IgD-negative memory B cell (primary cell): ENCODE data around the gene CNTNAP2. TPM values are rescaled to one million over a fixed set of nuclear protein-coding genes. Genes with fewer than 3 reads are reported as not detected.
A peak's percentile ranks its signal among the peaks of the same experiment; 100 is the strongest.

Experiments used
- H3K27ac Mint-ChIP-seq, 3 donors: one replicate each; pipeline ENCODE4 v1.8.0; 2020 to 2022; ENCODE audit warnings: mild to moderate bottlenecking in 3 of 3, mixed read lengths in 3 of 3, moderate library complexity in 1 of 3
- H3K27me3 Mint-ChIP-seq: one replicate; pipeline ENCODE4 v1.8.0; 2021; ENCODE audit warnings: mixed read lengths
- H3K36me3 Mint-ChIP-seq: one replicate; pipeline ENCODE4 v1.8.0; 2020; ENCODE audit warnings: mild to moderate bottlenecking, mixed read lengths
- H3K4me1 Mint-ChIP-seq, 3 donors: one replicate each; pipeline ENCODE4 v1.8.0; 2020 to 2022; ENCODE audit warnings: mixed read lengths in 3 of 3, mild to moderate bottlenecking in 1 of 3
- H3K4me3 Mint-ChIP-seq, 4 donors: one replicate each; pipeline ENCODE4 v1.8.0; 2020 to 2022; ENCODE audit warnings: mild to moderate bottlenecking in 4 of 4, mixed read lengths in 4 of 4, moderate library complexity in 3 of 4
- H3K9me3 Mint-ChIP-seq, 3 donors: one replicate each; pipeline ENCODE4 v1.8.0; 2020 to 2021; ENCODE audit warnings: mixed read lengths in 3 of 3, mild to moderate bottlenecking in 1 of 3
- polyA plus RNA-seq: library from polyadenylated mRNA; unstranded; fragments of 300-500 nt; fragmentation: Illumina TruSeq; gene quantifications from one replicate; pipeline ENCODE4 v1.2.3, GENCODE V29; 2021

Gene CNTNAP2
- polyA plus RNA-seq, 1 donor from 2014 or later = 47.3 TPM

DNA sequence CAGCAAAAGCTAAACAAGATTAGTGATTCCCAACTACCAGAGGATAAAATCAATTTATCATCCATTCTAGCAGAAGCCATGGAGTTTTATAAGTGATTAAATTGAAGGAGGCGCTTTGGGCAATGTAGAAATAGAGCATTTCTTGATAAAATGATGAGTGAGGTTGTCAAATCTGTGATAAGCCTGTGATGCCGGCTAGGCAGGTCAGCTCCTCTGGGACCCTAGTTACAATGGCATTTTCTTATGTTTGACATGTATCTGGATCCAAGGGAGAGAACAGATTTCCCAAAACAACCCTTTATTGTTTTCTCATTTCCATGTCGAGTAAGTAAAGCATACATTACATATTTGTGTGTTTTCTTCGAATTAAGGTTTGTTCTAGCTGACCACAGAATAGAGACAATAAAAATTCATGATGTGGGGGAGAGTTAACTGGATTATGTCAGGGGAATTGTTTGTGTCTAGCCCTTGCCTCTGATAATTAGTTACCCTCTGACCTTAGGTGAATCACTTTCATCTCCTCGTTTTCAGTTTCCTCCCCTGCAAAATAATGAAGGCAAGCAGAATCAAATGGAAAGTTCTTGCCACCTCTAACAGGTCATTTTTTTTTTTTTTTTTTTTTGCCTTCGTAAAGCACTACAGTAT is 378.5 kb downstream of the CNTNAP2 start:
- H3K36me3 Mint-ChIP-seq = no peaks in the 10 kb centered on the region
- no peaks in the 10 kb centered on the region for H3K27me3 Mint-ChIP-seq
- H3K9me3 Mint-ChIP-seq = peaks cover 0 to 20% (median 0%) of the 10 kb centered on the region in 3 donors
- H3K27ac Mint-ChIP-seq = no peak overlapping the region
- H3K4me3 Mint-ChIP-seq = no peak overlapping the region
- H3K4me1 Mint-ChIP-seq = no peaks in the 10 kb centered on the region

GRCh38 chr7:146496657-146497056 is 380.1 kb downstream of the CNTNAP2 start:
- Mint-ChIP-seq H3K36me3 (no peaks in the 10 kb centered on the region), H3K27ac (no peak overlapping the region), H3K4me3 (peak overlapping the region in 1 of 4 donors; percentile 6), H3K4me1 (no peaks in the 10 kb centered on the region), H3K9me3 (peaks cover 0 to 20% (median 4%) of the 10 kb centered on the region in 3 donors), H3K27me3 (no peaks in the 10 kb centered on the region)

GRCh38 chr7:146499970-146500369 is 383.4 kb downstream of the CNTNAP2 start:
- H3K27ac Mint-ChIP-seq = no peak overlapping the region
- H3K4me3 Mint-ChIP-seq = no peak overlapping the region
- H3K27me3 Mint-ChIP-seq = no peaks in the 10 kb centered on the region
- peaks cover 2 to 12% (median 4%) of the 10 kb centered on the region in 3 donors for H3K9me3 Mint-ChIP-seq
- H3K36me3 Mint-ChIP-seq = no peaks in the 10 kb centered on the region
- no peaks in the 10 kb centered on the region for H3K4me1 Mint-ChIP-seq

GRCh38 chr7:146503844-146504243 is 387.2 kb downstream of the CNTNAP2 start:
- H3K4me1 Mint-ChIP-seq = no peaks in the 10 kb centered on the region
- H3K27ac Mint-ChIP-seq = peak overlapping the region in 1 of 3 donors; percentile 18
- H3K4me3 Mint-ChIP-seq = no peak overlapping the region
- H3K36me3 Mint-ChIP-seq = no peaks in the 10 kb centered on the region
- H3K9me3 Mint-ChIP-seq = peaks cover 5 to 8% (median 6%) of the 10 kb centered on the region in 3 donors
- H3K27me3 Mint-ChIP-seq = no peaks in the 10 kb centered on the region

GRCh38 chr7:146510088-146510680 is 393.6 kb downstream of the CNTNAP2 start:
- no peak overlapping the region for H3K27ac Mint-ChIP-seq
- H3K27me3 Mint-ChIP-seq = no peaks in the 10 kb centered on the region
- peaks cover 8 to 26% (median 15%) of the 10 kb centered on the region in 3 donors for H3K9me3 Mint-ChIP-seq
- no peak overlapping the region for H3K4me3 Mint-ChIP-seq
- H3K4me1 Mint-ChIP-seq = no peaks in the 10 kb centered on the region
- no peaks in the 10 kb centered on the region for H3K36me3 Mint-ChIP-seq

GRCh38 chr7:146514304-146514703 is 397.7 kb downstream of the CNTNAP2 start:
- H3K36me3 Mint-ChIP-seq = no peaks in the 10 kb centered on the region
- no peak overlapping the region for H3K27ac Mint-ChIP-seq
- no peak overlapping the region for H3K4me3 Mint-ChIP-seq
- no peaks in the 10 kb centered on the region for H3K4me1 Mint-ChIP-seq
- H3K9me3 Mint-ChIP-seq = peaks cover 4 to 30% (median 12%) of the 10 kb centered on the region in 3 donors
- no peaks in the 10 kb centered on the region for H3K27me3 Mint-ChIP-seq

- Mint-ChIP-seq H3K4me1 (no peaks in the 10 kb centered on the region), H3K27ac (no peak overlapping the region), H3K36me3 (peaks cover 5% of the 10 kb centered on the region), H3K4me3 (no peak overlapping the region), H3K9me3 (peaks cover 0 to 10% (median 2%) of the 10 kb centered on the region in 3 donors), H3K27me3 (no peaks in the 10 kb centered on the region)
Measured at GRCh38 chr7:146528581-146528980, 412.0 kb downstream of the CNTNAP2 start.

GRCh38 chr7:146539836-146540235 is 423.2 kb downstream of the CNTNAP2 start:
- Mint-ChIP-seq H3K4me3 (no peak overlapping the region), H3K27ac (no peak overlapping the region), H3K27me3 (no peaks in the 10 kb centered on the region), H3K36me3 (no peaks in the 10 kb centered on the region), H3K4me1 (no peaks in the 10 kb centered on the region), H3K9me3 (peaks cover 2 to 9% (median 8%) of the 10 kb centered on the region in 3 donors)

GRCh38 chr7:146542101-146542500 is 425.5 kb downstream of the CNTNAP2 start:
- Mint-ChIP-seq H3K9me3 (peaks cover 4 to 15% (median 7%) of the 10 kb centered on the region in 3 donors), H3K4me3 (no peak overlapping the region), H3K36me3 (no peaks in the 10 kb centered on the region), H3K4me1 (no peaks in the 10 kb centered on the region), H3K27ac (no peak overlapping the region), H3K27me3 (no peaks in the 10 kb centered on the region)

GRCh38 chr7:146544748-146545147 is 428.1 kb downstream of the CNTNAP2 start:
- Mint-ChIP-seq H3K27ac (no peak overlapping the region), H3K4me3 (no peak overlapping the region), H3K4me1 (no peaks in the 10 kb centered on the region), H3K27me3 (no peaks in the 10 kb centered on the region), H3K36me3 (no peaks in the 10 kb centered on the region), H3K9me3 (peaks cover 7 to 24% (median 8%) of the 10 kb centered on the region in 3 donors)

DNA sequence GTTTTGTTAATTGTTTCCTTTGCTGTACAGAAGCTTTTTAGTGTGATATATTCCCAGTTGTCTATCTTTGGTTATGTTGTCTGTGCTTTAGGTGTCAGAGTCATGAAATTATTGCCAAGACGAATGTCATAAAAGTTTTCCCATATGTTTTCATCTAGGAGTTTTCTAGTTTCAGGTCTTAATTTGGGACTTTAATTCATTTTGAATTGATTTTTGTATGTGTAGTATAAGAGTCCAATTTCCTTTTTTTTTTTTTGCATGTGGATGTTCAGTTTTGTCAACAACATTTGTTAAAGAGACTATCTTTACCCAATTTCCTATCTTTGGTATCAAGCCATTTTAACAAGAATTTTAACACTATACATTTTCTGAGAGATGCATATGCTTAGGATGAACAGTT is 432.2 kb downstream of the CNTNAP2 start:
- Mint-ChIP-seq H3K4me3 (no peak overlapping the region), H3K9me3 (peaks cover 11 to 36% (median 12%) of the 10 kb centered on the region in 3 donors), H3K4me1 (no peaks in the 10 kb centered on the region)

GRCh38 chr7:146554556-146554955 is 438.0 kb downstream of the CNTNAP2 start:
- H3K36me3 Mint-ChIP-seq = no peaks in the 10 kb centered on the region
- H3K4me3 Mint-ChIP-seq = no peak overlapping the region
- H3K4me1 Mint-ChIP-seq = no peaks in the 10 kb centered on the region
- H3K27me3 Mint-ChIP-seq = no peaks in the 10 kb centered on the region
- H3K27ac Mint-ChIP-seq = no peak overlapping the region
- H3K9me3 Mint-ChIP-seq = peaks cover 6 to 25% (median 11%) of the 10 kb centered on the region in 3 donors

More for the DNA sequence above, 432.2 kb downstream of the CNTNAP2 start:
- Mint-ChIP-seq H3K36me3 (no peaks in the 10 kb centered on the region), H3K27me3 (no peaks in the 10 kb centered on the region), H3K27ac (no peak overlapping the region)

DNA sequence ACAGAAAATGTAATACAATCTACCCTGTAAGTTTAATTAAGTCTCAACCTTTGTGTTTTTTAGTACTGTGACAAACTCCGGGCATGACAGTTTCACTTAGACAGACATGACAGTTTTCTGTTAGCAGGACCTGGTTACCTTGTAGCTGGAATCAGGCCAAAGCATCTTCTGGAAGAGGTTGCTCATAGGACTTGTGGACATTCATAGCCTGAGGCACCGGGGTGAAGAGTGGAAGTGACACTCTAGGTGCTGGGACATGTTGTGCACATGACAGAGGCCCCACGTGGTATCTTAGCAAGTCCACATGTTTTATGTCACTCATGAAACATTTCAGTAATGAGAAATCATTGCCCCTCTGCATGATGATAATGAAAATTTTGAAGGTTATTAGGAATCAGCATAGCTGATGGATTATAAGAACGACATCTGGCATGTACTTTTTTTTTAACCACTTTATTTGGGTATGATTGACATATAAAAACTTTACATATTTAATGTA is 441.4 kb downstream of the CNTNAP2 start:
- Mint-ChIP-seq H3K27ac (no peak overlapping the region), H3K36me3 (no peaks in the 10 kb centered on the region), H3K27me3 (no peaks in the 10 kb centered on the region), H3K4me3 (no peak overlapping the region), H3K4me1 (no peaks in the 10 kb centered on the region), H3K9me3 (peaks cover 0 to 11% (median 4%) of the 10 kb centered on the region in 3 donors)

GRCh38 chr7:146565872-146566271 is 449.3 kb downstream of the CNTNAP2 start:
- Mint-ChIP-seq H3K36me3 (no peaks in the 10 kb centered on the region), H3K27ac (no peak overlapping the region), H3K4me1 (no peaks in the 10 kb centered on the region), H3K27me3 (no peaks in the 10 kb centered on the region), H3K9me3 (peaks cover 0 to 3% (median 2%) of the 10 kb centered on the region in 3 donors), H3K4me3 (no peak overlapping the region)

DNA sequence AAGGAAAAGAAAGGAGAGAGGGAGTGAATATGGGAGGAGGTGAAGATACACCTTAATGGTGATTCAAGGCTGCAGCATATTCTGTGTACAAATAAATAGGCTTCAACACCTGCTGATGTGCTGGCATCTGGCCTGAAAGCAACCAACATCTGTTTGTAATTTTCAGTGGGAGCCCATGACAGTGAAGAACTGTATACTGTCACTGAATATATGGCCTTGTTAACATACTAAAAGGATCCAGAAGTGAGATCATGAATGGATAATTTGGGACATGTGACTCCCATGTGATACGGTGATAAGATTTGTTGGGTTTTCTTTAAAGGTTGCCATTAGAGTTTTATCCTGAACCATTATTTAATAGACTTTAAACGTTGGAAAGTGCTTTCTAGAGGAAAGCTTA is 459.3 kb downstream of the CNTNAP2 start:
- Mint-ChIP-seq H3K4me3 (no peak overlapping the region), H3K4me1 (peaks cover 0 to 4% (median 0%) of the 10 kb centered on the region in 3 donors), H3K27ac (no peak overlapping the region), H3K27me3 (no peaks in the 10 kb centered on the region), H3K36me3 (peaks cover 2% of the 10 kb centered on the region), H3K9me3 (peaks cover 0 to 6% (median 2%) of the 10 kb centered on the region in 3 donors)

DNA sequence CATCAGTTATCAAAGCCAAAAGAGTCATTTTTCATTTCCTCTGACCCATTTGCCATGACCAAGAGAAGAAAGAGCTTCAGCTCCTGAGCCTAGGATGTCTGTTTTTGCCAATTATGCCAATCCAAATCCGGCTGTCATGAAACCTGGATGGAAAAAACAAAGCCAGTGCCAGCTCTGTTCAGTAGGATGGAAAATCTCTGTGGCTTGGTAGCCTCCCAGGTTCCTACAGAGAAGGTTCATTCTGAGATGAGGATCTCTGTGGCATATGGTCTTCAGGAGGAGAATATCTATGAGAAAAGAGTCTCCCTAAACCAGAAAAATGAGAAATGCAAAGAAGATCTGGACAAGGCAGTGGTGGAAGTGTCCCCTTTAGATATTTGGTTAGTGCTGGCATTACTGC is 475.4 kb downstream of the CNTNAP2 start:
- H3K27ac Mint-ChIP-seq = no peak overlapping the region
- H3K4me1 Mint-ChIP-seq = no peaks in the 10 kb centered on the region
- H3K9me3 Mint-ChIP-seq = peaks cover 0 to 5% (median 3%) of the 10 kb centered on the region in 3 donors
- H3K36me3 Mint-ChIP-seq = no peaks in the 10 kb centered on the region
- H3K4me3 Mint-ChIP-seq = no peak overlapping the region
- H3K27me3 Mint-ChIP-seq = no peaks in the 10 kb centered on the region
